Mesenchymal stem cell (in vitro differentiated cells and primary cell): ENCODE results near the gene PLA2G2E.

Experiments
- DNase-seq: peaks from one replicate; pipeline ENCODE4 v3.0.0-alpha.2; 2013
- H2AFZ ChIP-seq: one replicate; pipeline ENCODE4 v1.6.1; 2013; ENCODE audit warnings: low read depth, mild to moderate bottlenecking, control low read depth, inconsistent platforms, low read length, moderate library complexity
- H2AK5ac ChIP-seq: 2 replicates; pipeline ENCODE4 v1.6.1; 2013; ENCODE audit warnings: low read length, moderate library complexity, mild to moderate bottlenecking, inconsistent platforms; ENCODE audit not compliant: severe bottlenecking
- H2BK120ac ChIP-seq: one replicate; pipeline ENCODE4 v1.6.1; 2013; ENCODE audit warnings: low read depth, mild to moderate bottlenecking, inconsistent platforms, low read length, moderate library complexity
- H2BK12ac ChIP-seq, 2 experiments: one replicate each; pipeline ENCODE4 v1.6.1; 2013; ENCODE audit warnings: inconsistent platforms in 2 of 2, low read length in 2 of 2, mild to moderate bottlenecking in 2 of 2, moderate library complexity in 2 of 2, control low read depth in 1 of 2
- H2BK15ac ChIP-seq: one replicate; pipeline ENCODE4 v1.6.1; 2013; ENCODE audit warnings: mild to moderate bottlenecking, low read depth, inconsistent platforms; ENCODE audit not compliant: poor library complexity, severe bottlenecking
- H2BK5ac ChIP-seq: 2 replicates; pipeline ENCODE4 v1.6.1; 2013; ENCODE audit warnings: low read depth, mild to moderate bottlenecking, low read length, control low read depth, inconsistent platforms; ENCODE audit not compliant: poor library complexity, severe bottlenecking
- H3K14ac ChIP-seq, 2 experiments: one replicate each; pipeline ENCODE4 v1.6.1; 2013; ENCODE audit warnings: inconsistent platforms in 2 of 2, low read length in 2 of 2, control low read depth in 1 of 2, mild to moderate bottlenecking in 1 of 2, moderate library complexity in 1 of 2
- H3K18ac ChIP-seq, 2 experiments: one replicate each; pipeline ENCODE4 v1.6.1; 2013; ENCODE audit warnings: inconsistent platforms in 2 of 2, low read length in 2 of 2, control low read depth in 1 of 2, low read depth in 1 of 2, mild to moderate bottlenecking in 1 of 2
- H3K23ac ChIP-seq, 2 experiments: one replicate each; pipeline ENCODE4 v1.6.1; 2013; ENCODE audit warnings: inconsistent platforms in 2 of 2, low read length in 2 of 2, mild to moderate bottlenecking in 2 of 2, moderate library complexity in 2 of 2, control low read depth in 1 of 2
- H3K27ac ChIP-seq: 2 replicates; pipeline ENCODE4 v1.5.1; 2013; ENCODE audit warnings: mild to moderate bottlenecking, moderate library complexity, low read length, control low read depth, inconsistent platforms; ENCODE audit not compliant: poor library complexity, severe bottlenecking
- H3K27me3 ChIP-seq, 2 experiments: 2 replicates each; pipeline versions ENCODE4 v1.6.1 to v1.7.0; 2013; ENCODE audit warnings: low read length in 2 of 2, mild to moderate bottlenecking in 2 of 2, moderate library complexity in 2 of 2, control low read depth in 1 of 2, inconsistent platforms in 1 of 2; ENCODE audit not compliant: control insufficient read depth in 1 of 2, insufficient read depth in 1 of 2
- H3K36me3 ChIP-seq, 2 experiments: 2 replicates each; pipeline versions ENCODE4 v1.6.1 to v1.7.0; 2013; ENCODE audit warnings: low read length in 2 of 2, control low read depth in 1 of 2, inconsistent platforms in 1 of 2, low read depth in 1 of 2, mild to moderate bottlenecking in 1 of 2; ENCODE audit not compliant: insufficient read depth in 2 of 2, control insufficient read depth in 1 of 2
- H3K4ac ChIP-seq, 2 experiments: one replicate each; pipeline ENCODE4 v1.6.1; 2013; ENCODE audit warnings: inconsistent platforms in 2 of 2, low read length in 2 of 2, mild to moderate bottlenecking in 2 of 2, moderate library complexity in 2 of 2, control low read depth in 1 of 2, low read depth in 1 of 2
- H3K4me1 ChIP-seq: 2 replicates; pipeline ENCODE4 v1.6.1; 2013; ENCODE audit warnings: low read depth, low read length, control low read depth; ENCODE audit not compliant: control insufficient read depth, insufficient read depth
- H3K4me2 ChIP-seq: 2 replicates; pipeline ENCODE4 v1.6.1; 2013; ENCODE audit warnings: low read length, mild to moderate bottlenecking, inconsistent platforms; ENCODE audit not compliant: poor library complexity, severe bottlenecking
- H3K4me3 ChIP-seq, 2 experiments: 2 replicates each; pipeline versions ENCODE4 v1.5.1 to v1.7.0; 2013; ENCODE audit warnings: low read length in 2 of 2, mild to moderate bottlenecking in 2 of 2, control low read depth in 1 of 2, low read depth in 1 of 2; ENCODE audit not compliant: insufficient read depth in 1 of 2
- H3K79me1 ChIP-seq: replicated peaks from 2 replicates; pipeline ENCODE4 v1.6.1; 2013; ENCODE audit warnings: mild to moderate bottlenecking, control low read depth, low read length, inconsistent platforms; ENCODE audit not compliant: poor library complexity, severe bottlenecking
- H3K9ac ChIP-seq: 2 replicates; pipeline ENCODE4 v1.7.0; 2013; ENCODE audit warnings: mild to moderate bottlenecking, low read length, moderate library complexity
- H3K9me3 ChIP-seq: 2 replicates; pipeline ENCODE4 v1.7.0; 2013; ENCODE audit warnings: mild to moderate bottlenecking, low read length; ENCODE audit not compliant: control insufficient read depth
- H4K8ac ChIP-seq: one replicate; pipeline ENCODE4 v1.6.1; 2013; ENCODE audit warnings: inconsistent platforms, mild to moderate bottlenecking, low read length, moderate library complexity
- H4K91ac ChIP-seq: one replicate; pipeline ENCODE4 v1.6.1; 2013; ENCODE audit warnings: mild to moderate bottlenecking, low read length, inconsistent platforms
- WGBS: methylation state at CpG from one replicate; pipeline ENCODE4 v1.1.7; 2013; ENCODE audit warnings: mixed read lengths; 5-methylcytosine and 5-hydroxymethylcytosine counted together

PLA2G2E gene

GRCh38 chr1:19878637-19878985, 44.8 kb downstream of the PLA2G2E start:
- Histone ChIP-seq H2AK5ac (no peak overlapping the region), H2BK5ac (no peak overlapping the region), H3K4ac (no peak overlapping the region), H2BK12ac (no peak overlapping the region), H3K4me2 (no peak overlapping the region), H3K23ac (no peak overlapping the region), H3K4me3 (no peak overlapping the region), H2BK120ac (no peak overlapping the region), H3K9me3 (no peaks in the 10 kb centered on the region), H3K9ac (no peak overlapping the region), H3K79me1 (peaks cover 2% of the 10 kb centered on the region), H4K8ac (no peak overlapping the region), H3K18ac (no peak overlapping the region), H2BK15ac (no peak overlapping the region), H3K36me3 (no peaks in the 10 kb centered on the region), H3K27me3 (no peaks in the 10 kb centered on the region), H4K91ac (no peak overlapping the region), H3K27ac (no peak overlapping the region), H3K14ac (no peak overlapping the region), H3K4me1 (no peaks in the 10 kb centered on the region), H2AFZ (no peak overlapping the region)
- 95% methylated on average over 12 of the region's 12 CpGs for WGBS
- DNase-seq = no peak

- Histone ChIP-seq H2BK12ac (no peak overlapping the region), H3K36me3 (no peaks in the 10 kb centered on the region), H3K27ac (no peak overlapping the region), H3K23ac (no peak overlapping the region), H3K14ac (peak overlapping the region in 1 of 2 experiments; percentile 36), H3K9me3 (no peaks in the 10 kb centered on the region), H4K91ac (no peak overlapping the region), H3K4me3 (no peak overlapping the region), H2AK5ac (no peak overlapping the region), H3K79me1 (no peaks in the 10 kb centered on the region), H4K8ac (no peak overlapping the region), H2BK120ac (no peak overlapping the region), H2AFZ (no peak overlapping the region), H3K27me3 (no peaks in the 10 kb centered on the region), H3K4ac (no peak overlapping the region), H2BK15ac (no peak overlapping the region), H2BK5ac (no peak overlapping the region), H3K4me1 (peaks cover 1% of the 10 kb centered on the region), H3K18ac (no peak overlapping the region), H3K9ac (no peak overlapping the region), H3K4me2 (no peak overlapping the region)
- no peak for DNase-seq
- 92% methylated on average over 18 of the region's 19 CpGs for whole genome bisulfite sequencing
Observed at GRCh38 chr1:19877821-19878636, 45.4 kb downstream of the PLA2G2E start.

GRCh38 chr1:19877181-19877750, 46.2 kb downstream of the PLA2G2E start:
- Histone ChIP-seq H3K4me3 (no peak overlapping the region), H3K4ac (no peak overlapping the region), H3K23ac (no peak overlapping the region), H2BK120ac (no peak overlapping the region), H3K4me1 (peaks cover 1% of the 10 kb centered on the region), H4K8ac (no peak overlapping the region), H2AK5ac (no peak overlapping the region), H3K27ac (no peak overlapping the region), H3K79me1 (no peaks in the 10 kb centered on the region), H3K4me2 (no peak overlapping the region), H2BK15ac (no peak overlapping the region), H2BK12ac (no peak overlapping the region), H3K36me3 (no peaks in the 10 kb centered on the region), H2AFZ (no peak overlapping the region), H3K27me3 (no peaks in the 10 kb centered on the region), H3K14ac (no peak overlapping the region), H3K9ac (no peak overlapping the region), H2BK5ac (no peak overlapping the region), H3K18ac (no peak overlapping the region), H3K9me3 (no peaks in the 10 kb centered on the region), H4K91ac (no peak overlapping the region)
- WGBS = 93% methylated on average over 16 of the region's 16 CpGs
- DNase-seq = no peak

- no peaks in the 10 kb centered on the region for H3K9me3 ChIP-seq
- no peak overlapping the region for H3K23ac ChIP-seq
- H4K8ac ChIP-seq = no peak overlapping the region
- no peak overlapping the region for H3K4me2 ChIP-seq
- no peak overlapping the region for H3K4ac ChIP-seq
- no peak for DNase-seq
- H3K14ac ChIP-seq = no peak overlapping the region
- no peak overlapping the region for H2AFZ ChIP-seq
- H4K91ac ChIP-seq = no peak overlapping the region
- no peak overlapping the region for H3K4me3 ChIP-seq
- H3K27ac ChIP-seq = no peak overlapping the region
- no peak overlapping the region for H2AK5ac ChIP-seq
- 94% methylated on average over 6 of the region's 7 CpGs for WGBS
- peaks cover 1% of the 10 kb centered on the region for H3K4me1 ChIP-seq
- no peak overlapping the region for H3K9ac ChIP-seq
- H3K79me1 ChIP-seq = no peaks in the 10 kb centered on the region
- no peak overlapping the region for H2BK15ac ChIP-seq
- H3K36me3 ChIP-seq = no peaks in the 10 kb centered on the region
- no peak overlapping the region for H2BK120ac ChIP-seq
- no peaks in the 10 kb centered on the region for H3K27me3 ChIP-seq
- no peak overlapping the region for H2BK12ac ChIP-seq
- H2BK5ac ChIP-seq = no peak overlapping the region
- no peak overlapping the region for H3K18ac ChIP-seq
Observed at GRCh38 chr1:19872190-19872589, 51.2 kb downstream of the PLA2G2E start.
